HepG2 (cell line): Measurements from ENCODE around the gene PYGO2. TPM values are rescaled to one million over a fixed set of nuclear protein-coding genes. Genes with fewer than 3 reads are reported as not detected.
A peak's percentile ranks its signal among the peaks of the same experiment; 100 is the strongest.

Source experiments
- ELF3 ChIP-seq: IDR thresholded peaks from 2 replicates; pipeline ENCODE4 v1.6.1; 2016; ENCODE audit warnings: missing genetic modification reagents, missing compliant biosample characterization
- FLYWCH1 ChIP-seq: sonication (generic); formaldehyde crosslinking; IDR thresholded peaks from 2 replicates; pipeline ENCODE4 v1.8.1; 2023; ENCODE audit warnings: mild to moderate bottlenecking, missing genetic modification reagents
- FOXJ3 ChIP-seq: sonication (generic); formaldehyde crosslinking; IDR thresholded peaks from 2 replicates; pipeline ENCODE4 v1.4.0; 2020; ENCODE audit warnings: missing genetic modification reagents, mild to moderate bottlenecking, borderline replicate concordance
- GTF2F1 ChIP-seq: fragments of 150-350 bp; IDR thresholded peaks from 2 replicates; pipeline ENCODE4 v1.6.1; 2014; ENCODE audit warnings: low read length
- HOXD1 ChIP-seq: sonication (generic); formaldehyde crosslinking; IDR thresholded peaks from 2 replicates; pipeline ENCODE4 v1.5.0; 2020; ENCODE audit warnings: missing genetic modification reagents
- POLR2A ChIP-seq, 2 experiments: IDR thresholded peaks; 2 replicates each; pipeline ENCODE4 v1.6.1; 2011; ENCODE audit warnings: low read depth in 2 of 2, low read length in 2 of 2, mild to moderate bottlenecking in 1 of 2, moderate library complexity in 1 of 2; ENCODE audit not compliant: insufficient read depth in 1 of 2
- YEATS4 ChIP-seq: sonication (generic); formaldehyde crosslinking; IDR thresholded peaks from 2 replicates; pipeline ENCODE4 v1.4.0; 2020; ENCODE audit warnings: missing genetic modification reagents, borderline replicate concordance
- ZFP91 ChIP-seq: sonication (generic); formaldehyde crosslinking; IDR thresholded peaks from 2 replicates; pipeline ENCODE4 v1.9.0; 2022; ENCODE audit warnings: missing genetic modification reagents, mild to moderate bottlenecking, borderline replicate concordance
- ZNF276 ChIP-seq: sonication (generic); formaldehyde crosslinking; IDR thresholded peaks from 2 replicates; pipeline ENCODE4 v1.4.0; 2020; ENCODE audit warnings: mild to moderate bottlenecking, low read depth, missing genetic modification reagents
- ZNF318 ChIP-seq: sonication (generic); formaldehyde crosslinking; IDR thresholded peaks from 2 replicates; pipeline ENCODE4 v1.4.0; 2020; ENCODE audit warnings: mild to moderate bottlenecking, missing genetic modification reagents
- ZNF329 ChIP-seq: sonication (generic); formaldehyde crosslinking; IDR thresholded peaks from 2 replicates; pipeline ENCODE4 v1.9.0; 2021; ENCODE audit warnings: low read depth, mild to moderate bottlenecking, missing genetic modification reagents
- polyA plus RNA-seq, 8 experiments: library from polyadenylated mRNA; depleted of rRNA in 3 of 8; stranded (reverse) in 7 of 8; unstranded in 1 of 8; fragments of >200 nt; fragmentation: Illumina TruSeq in 4 of 8; extraction: Trizol in 4 of 8; gene quantifications; 2 replicates each; pipeline versions ENCODE4 v1.2.1 to v1.2.3, GENCODE V29; 2011 to 2016; ENCODE audit warnings: low read depth in 4 of 8, missing spikeins in 1 of 8, mixed read lengths in 1 of 8; ENCODE audit not compliant: insufficient read depth in 1 of 8
- total RNA-seq, 5 experiments: library from RNA; depleted of rRNA; stranded (reverse); fragments of >200 nt; fragmentation: Illumina TruSeq; extraction: Trizol; gene quantifications; 2 replicates each; pipeline ENCODE4 v1.2.3, GENCODE V29; 2016; ENCODE audit warnings: low read depth in 1 of 5
- TF ChIP-seq, protein P1 (sequence below): IDR thresholded peaks from 2 replicates; pipeline ENCODE4 v1.6.1; 2016; ENCODE audit warnings: mild to moderate bottlenecking
- TF ChIP-seq, protein P2 (sequence below): sonication (generic); formaldehyde crosslinking; IDR thresholded peaks from 2 replicates; pipeline ENCODE4 v1.4.0; 2020; ENCODE audit warnings: mild to moderate bottlenecking, missing genetic modification reagents

The PYGO2 gene
- total and polyA plus RNA-seq, 2 of the 13 experiments (the other 11 are each of a cell fraction or from before 2014, with no cell fraction given) = 20.3 to 21.8 TPM

GRCh38 chr1:154972517-154973343 lies 11.1 kb upstream of the PYGO2 start (continued):
- 0 out of 2 replicates have a peak, but pooled peaks have one; percentile 41 for TF ChIP-seq ZNF318
- no peak for TF ChIP-seq ZNF329
- TF ChIP-seq FOXJ3 (CRISPR knock-in tag) = 0 out of 2 replicates have a peak, but pooled peaks have one; percentile 16
- peak; percentile 52; the same call in 1 of the 2 replicates for TF ChIP-seq YEATS4 (CRISPR knock-in tag)
- no peak for TF ChIP-seq FLYWCH1 (CRISPR knock-in tag)
- TF ChIP-seq ZNF276 (CRISPR knock-in tag) = no peak
- TF ChIP-seq HOXD1 (CRISPR knock-in tag) = 0 out of 2 replicates have a peak, but pooled peaks have one; percentile 60
- peak; percentile 73 for TF ChIP-seq ELF3 (CRISPR knock-in tag)
- TF ChIP-seq GTF2F1 = no peak
- no peak; the same call in 1 of the 2 replicates for TF ChIP-seq ZFP91 (CRISPR knock-in tag)
- TF ChIP-seq, protein P1, sequence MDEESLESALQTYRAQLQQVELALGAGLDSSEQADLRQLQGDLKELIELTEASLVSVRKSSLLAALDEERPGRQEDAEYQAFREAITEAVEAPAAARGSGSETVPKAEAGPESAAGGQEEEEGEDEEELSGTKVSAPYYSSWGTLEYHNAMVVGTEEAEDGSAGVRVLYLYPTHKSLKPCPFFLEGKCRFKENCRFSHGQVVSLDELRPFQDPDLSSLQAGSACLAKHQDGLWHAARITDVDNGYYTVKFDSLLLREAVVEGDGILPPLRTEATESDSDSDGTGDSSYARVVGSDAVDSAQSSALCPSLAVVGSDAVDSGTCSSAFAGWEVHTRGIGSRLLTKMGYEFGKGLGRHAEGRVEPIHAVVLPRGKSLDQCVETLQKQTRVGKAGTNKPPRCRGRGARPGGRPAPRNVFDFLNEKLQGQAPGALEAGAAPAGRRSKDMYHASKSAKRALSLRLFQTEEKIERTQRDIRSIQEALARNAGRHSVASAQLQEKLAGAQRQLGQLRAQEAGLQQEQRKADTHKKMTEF (CRISPR knock-in tag) = peak; percentile 81
- TF ChIP-seq, protein P2, sequence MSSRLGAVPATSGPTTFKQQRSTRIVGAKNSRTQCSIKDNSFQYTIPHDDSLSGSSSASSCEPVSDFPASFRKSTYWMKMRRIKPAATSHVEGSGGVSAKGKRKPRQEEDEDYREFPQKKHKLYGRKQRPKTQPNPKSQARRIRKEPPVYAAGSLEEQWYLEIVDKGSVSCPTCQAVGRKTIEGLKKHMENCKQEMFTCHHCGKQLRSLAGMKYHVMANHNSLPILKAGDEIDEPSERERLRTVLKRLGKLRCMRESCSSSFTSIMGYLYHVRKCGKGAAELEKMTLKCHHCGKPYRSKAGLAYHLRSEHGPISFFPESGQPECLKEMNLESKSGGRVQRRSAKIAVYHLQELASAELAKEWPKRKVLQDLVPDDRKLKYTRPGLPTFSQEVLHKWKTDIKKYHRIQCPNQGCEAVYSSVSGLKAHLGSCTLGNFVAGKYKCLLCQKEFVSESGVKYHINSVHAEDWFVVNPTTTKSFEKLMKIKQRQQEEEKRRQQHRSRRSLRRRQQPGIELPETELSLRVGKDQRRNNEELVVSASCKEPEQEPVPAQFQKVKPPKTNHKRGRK (CRISPR knock-in tag) = no peak
- TF ChIP-seq POLR2A (IDR thresholded peaks at IDR 0.05; ENCODE audit: insufficient read depth in 1 of 2, low read depth in 2 of 2, low read length in 2 of 2) = peak; percentile 60 to 69; a peak in 3 of 4 replicates
